PC-3 (cell line): ENCODE measurements around the gene TFAP2B. TPM values are rescaled to one million over a fixed set of nuclear protein-coding genes. Genes with fewer than 3 reads are reported as not detected.

Experiments
- ATAC-seq: fragments of 200-7000 bp; cut with Tn5 transposase; 2 replicates; pipeline ENCODE4 v1.9.1; 2020; ENCODE audit warnings: mild to moderate bottlenecking, moderate library complexity
- BruUV-seq: library from RNA; stranded (reverse); fragments of 400-500 nt; replicated peaks from 2 replicates; lab custom pipeline; 2021; lab: Mats Ljungman, UMichigan
- CTCF ChIA-PET: fragments of 300-600 bp; sonication (Branson Sonifier 250); formaldehyde crosslinking; loops from one replicate; lab custom pipeline; 2022; ENCODE audit warnings: antibody characterized with exemption; lab: Charles Lee
- POLR2A ChIA-PET: fragments of 300-600 bp; sonication (Branson Sonifier 250); formaldehyde crosslinking; loops from one replicate; lab custom pipeline; 2022; ENCODE audit warnings: antibody characterized with exemption; ENCODE audit not compliant: unreplicated experiment; lab: Charles Lee
- DNase-seq: peaks from one replicate; pipeline ENCODE4 v3.0.0-alpha.2; 2015
- H2AFZ ChIP-seq: fragments of 300-600 bp; sonication (generic); 2 replicates; pipeline ENCODE4 v1.6.0; 2016; ENCODE audit warnings: antibody characterized with exemption, low read length
- H3F3A ChIP-seq: fragments of 300-600 bp; sonication (generic); one replicate; pipeline ENCODE4 v1.6.0; 2017; ENCODE audit warnings: antibody characterized with exemption, low read length, control low read depth, mild to moderate bottlenecking; ENCODE audit not compliant: unreplicated experiment
- H3K27ac ChIP-seq: fragments of 300-600 bp; sonication (generic); 2 replicates; pipeline ENCODE4 v1.5.1; 2016; ENCODE audit warnings: mild to moderate bottlenecking, low read length
- H3K27me3 ChIP-seq: fragments of 300-600 bp; sonication (generic); 2 replicates; pipeline ENCODE4 v1.6.1; 2016; ENCODE audit warnings: low read length, mixed read lengths
- H3K36me3 ChIP-seq: fragments of 300-600 bp; sonication (generic); 2 replicates; pipeline ENCODE4 v1.6.1; 2016; ENCODE audit warnings: low read depth, mixed run types, low read length, mixed read lengths
- H3K4me1 ChIP-seq: fragments of 300-600 bp; sonication (generic); 2 replicates; pipeline ENCODE4 v1.5.1; 2016; ENCODE audit warnings: low read length; ENCODE audit not compliant: insufficient read depth
- H3K4me2 ChIP-seq: fragments of 300-600 bp; sonication (generic); 2 replicates; pipeline ENCODE4 v1.6.0; 2016; ENCODE audit warnings: low read length
- H3K4me3 ChIP-seq: fragments of 300-600 bp; sonication (generic); 2 replicates; pipeline ENCODE4 v1.5.1; 2016; ENCODE audit warnings: mild to moderate bottlenecking, low read length, mixed read lengths
- H3K79me2 ChIP-seq: fragments of 300-600 bp; sonication (generic); 2 replicates; pipeline ENCODE4 v1.6.1; 2017; ENCODE audit warnings: low read length, mixed read lengths
- H3K9ac ChIP-seq: fragments of 300-600 bp; sonication (generic); 2 replicates; pipeline ENCODE4 v1.6.0; 2016; ENCODE audit warnings: mild to moderate bottlenecking, low read length
- H3K9me2 ChIP-seq: fragments of 300-600 bp; sonication (generic); replicated peaks from 2 replicates; pipeline ENCODE4 v1.6.1; 2016; ENCODE audit warnings: mixed run types, low read length, mixed read lengths
- H3K9me3 ChIP-seq: fragments of 300-600 bp; sonication (generic); 2 replicates; pipeline ENCODE4 v1.6.1; 2016; ENCODE audit warnings: low read length, mixed read lengths
- H4K20me1 ChIP-seq: fragments of 300-600 bp; sonication (generic); 2 replicates; pipeline ENCODE4 v1.6.1; 2016; ENCODE audit warnings: low read length, mixed read lengths
- EZH2 ChIP-seq: fragments of 300-600 bp; sonication (generic); IDR thresholded peaks from one replicate; pipeline ENCODE4 v1.6.1; 2017; ENCODE audit warnings: antibody characterized with exemption, mild to moderate bottlenecking, low read length; ENCODE audit not compliant: unreplicated experiment
- EZH2phosphoT487 ChIP-seq: fragments of 300-600 bp; sonication (generic); IDR thresholded peaks from 2 replicates; pipeline ENCODE4 v1.6.1; 2018; ENCODE audit warnings: mild to moderate bottlenecking, antibody characterized with exemption, low read length, borderline replicate concordance
- intact Hi-C: fragments of 100-400 bp; cut with micrococcal nuclease; formaldehyde crosslinking; loops from 2 replicates; pipeline ENCODE4 v1.9.0; 2023
- total RNA-seq: library from RNA; depleted of rRNA; stranded (reverse); fragments of >200 nt; gene quantifications from 2 replicates; pipeline ENCODE4 v1.2.3, GENCODE V29; 2014
- TF ChIP-seq, protein P1 (sequence below): fragments of 300-600 bp; sonication (generic); conservative IDR thresholded peaks from 2 replicates; pipeline ENCODE4 v1.5.1; 2017; ENCODE audit warnings: antibody characterized with exemption, low read depth, mild to moderate bottlenecking, low read length

TFAP2B gene
- total RNA-seq, 1 experiment from 2014 or later, result not detected

DNA sequence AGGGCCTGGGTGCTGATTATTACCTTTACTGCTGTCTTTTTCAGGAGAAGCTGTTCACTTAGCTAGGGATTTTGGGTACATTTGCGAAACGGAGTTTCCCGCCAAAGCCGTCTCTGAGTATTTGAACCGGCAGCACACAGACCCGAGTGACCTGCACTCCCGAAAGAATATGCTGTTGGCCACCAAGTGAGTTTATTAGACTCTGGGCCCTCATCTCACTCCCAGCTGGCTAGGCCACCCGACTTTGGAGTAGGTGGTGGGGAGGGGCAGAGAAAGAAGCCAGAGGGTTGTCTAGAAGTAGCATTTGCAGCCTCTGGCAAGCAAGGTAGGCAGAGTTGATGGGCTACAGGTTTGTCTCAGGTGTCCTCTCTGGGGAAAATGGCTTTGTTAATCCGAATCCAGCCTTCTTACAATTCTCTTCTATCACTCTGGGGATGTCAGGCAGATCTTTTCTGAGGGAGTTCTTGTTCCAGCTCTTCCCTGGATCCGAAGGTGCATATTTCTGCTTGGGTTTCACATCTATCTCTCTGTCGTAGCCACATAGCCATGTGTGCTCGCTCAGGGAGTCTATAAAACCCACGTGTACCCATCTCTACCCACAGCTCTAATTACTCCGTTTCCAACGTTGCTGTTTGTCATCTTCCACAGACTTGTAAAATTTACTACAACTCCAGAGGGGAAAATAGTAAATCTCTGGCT is 21.6 kb downstream of the TFAP2B start:
- Histone ChIP-seq H3K9me2 (no peaks in the 10 kb centered on the region), H3K4me2 (no peak overlapping the region), H3F3A (no peaks in the 10 kb centered on the region)

DNA sequence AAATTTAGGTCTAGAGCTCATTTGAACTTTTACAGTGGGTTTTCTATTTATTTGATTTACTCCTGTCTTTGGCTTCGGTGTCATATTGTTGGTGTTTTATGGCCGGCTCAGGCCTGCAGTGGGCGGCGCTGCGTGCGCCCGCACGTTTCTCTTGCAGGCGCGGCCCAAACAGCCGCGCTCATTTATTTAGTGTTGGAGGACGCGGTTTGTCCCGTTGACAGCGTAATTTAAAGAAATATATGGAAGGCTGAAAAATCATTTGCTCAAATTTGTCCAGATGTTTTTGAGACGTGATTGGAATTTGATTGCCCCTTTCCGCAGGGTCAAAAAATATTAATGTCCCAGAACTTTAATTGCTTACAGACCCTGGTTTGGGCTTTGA is 22.1 kb downstream of the TFAP2B start:
- H3K4me3 ChIP-seq, result no peak overlapping the region
- H3K27me3 ChIP-seq, result peaks cover 19% of the 10 kb centered on the region
- ATAC-seq, result no peak
- no peaks in the 10 kb centered on the region for H3K9me2 ChIP-seq
- no peak overlapping the region for H3K4me2 ChIP-seq
- H3K4me1 ChIP-seq, result no peaks in the 10 kb centered on the region
- POLR2A ChIA-PET, result no interaction called here
- H3K9me3 ChIP-seq, result no peaks in the 10 kb centered on the region
- H3K36me3 ChIP-seq, result no peaks in the 10 kb centered on the region
- intact Hi-C loops, result no loop called here
- no peaks in the 10 kb centered on the region for H3F3A ChIP-seq
- H3K27ac ChIP-seq, result no peak overlapping the region
- TF ChIP-seq EZH2 (no peak), EZH2phosphoT487 (no peak)
- TF ChIP-seq, protein P1, sequence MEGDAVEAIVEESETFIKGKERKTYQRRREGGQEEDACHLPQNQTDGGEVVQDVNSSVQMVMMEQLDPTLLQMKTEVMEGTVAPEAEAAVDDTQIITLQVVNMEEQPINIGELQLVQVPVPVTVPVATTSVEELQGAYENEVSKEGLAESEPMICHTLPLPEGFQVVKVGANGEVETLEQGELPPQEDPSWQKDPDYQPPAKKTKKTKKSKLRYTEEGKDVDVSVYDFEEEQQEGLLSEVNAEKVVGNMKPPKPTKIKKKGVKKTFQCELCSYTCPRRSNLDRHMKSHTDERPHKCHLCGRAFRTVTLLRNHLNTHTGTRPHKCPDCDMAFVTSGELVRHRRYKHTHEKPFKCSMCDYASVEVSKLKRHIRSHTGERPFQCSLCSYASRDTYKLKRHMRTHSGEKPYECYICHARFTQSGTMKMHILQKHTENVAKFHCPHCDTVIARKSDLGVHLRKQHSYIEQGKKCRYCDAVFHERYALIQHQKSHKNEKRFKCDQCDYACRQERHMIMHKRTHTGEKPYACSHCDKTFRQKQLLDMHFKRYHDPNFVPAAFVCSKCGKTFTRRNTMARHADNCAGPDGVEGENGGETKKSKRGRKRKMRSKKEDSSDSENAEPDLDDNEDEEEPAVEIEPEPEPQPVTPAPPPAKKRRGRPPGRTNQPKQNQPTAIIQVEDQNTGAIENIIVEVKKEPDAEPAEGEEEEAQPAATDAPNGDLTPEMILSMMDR, result no peak
- DNase-seq, result no peak
- no peak overlapping the region for H2AFZ ChIP-seq
- H4K20me1 ChIP-seq, result no peaks in the 10 kb centered on the region
- no peaks in the 10 kb centered on the region for H3K79me2 ChIP-seq
- CTCF ChIA-PET, result no interaction called here
- no TSS peak for BruUV-seq
- H3K9ac ChIP-seq, result no peak overlapping the region

More for the DNA sequence above, 21.6 kb downstream of the TFAP2B start:
- no peaks in the 10 kb centered on the region for H3K79me2 ChIP-seq
- H3K27me3 ChIP-seq, result peaks cover 19% of the 10 kb centered on the region
- no peak overlapping the region for H3K27ac ChIP-seq
- no TSS peak for BruUV-seq
- ATAC-seq (no peak), DNase-seq (no peak)
- no peaks in the 10 kb centered on the region for H3K36me3 ChIP-seq
- H3K9ac ChIP-seq, result no peak overlapping the region
- no peak overlapping the region for H3K4me3 ChIP-seq
- H2AFZ ChIP-seq, result no peak overlapping the region
- ChIA-PET POLR2A (no interaction called here), CTCF (no interaction called here)
- no peaks in the 10 kb centered on the region for H3K4me1 ChIP-seq
- no peaks in the 10 kb centered on the region for H4K20me1 ChIP-seq
- H3K9me3 ChIP-seq, result no peaks in the 10 kb centered on the region
- intact Hi-C loops, result no loop called here
- no peak for TF ChIP-seq EZH2phosphoT487
- no peak for TF ChIP-seq EZH2
- TF ChIP-seq, protein P1, result no peak

DNA sequence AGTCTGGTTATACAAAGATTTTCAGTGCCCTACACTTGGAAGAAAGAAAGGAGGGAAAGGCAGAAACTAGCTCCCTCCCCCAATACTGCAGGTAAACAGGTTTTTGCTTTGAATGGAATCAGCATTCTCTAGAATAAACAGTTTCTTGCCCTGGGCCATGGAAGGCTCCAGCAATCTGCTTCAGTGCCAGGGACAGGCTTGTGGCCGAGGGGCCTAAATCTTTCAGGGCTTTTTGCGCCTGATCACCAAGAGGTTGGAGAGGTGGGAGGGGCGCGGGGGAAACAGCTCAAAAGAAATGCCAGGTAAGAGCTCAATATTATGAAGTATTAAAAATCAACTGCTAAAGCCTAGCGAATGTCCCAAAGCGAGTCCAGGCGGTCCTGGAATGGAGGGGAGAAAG is 23.8 kb downstream of the TFAP2B start:
- no TSS peak for BruUV-seq
- no peak for ATAC-seq

More for the DNA sequence above, 23.8 kb downstream of the TFAP2B start:
- Histone ChIP-seq H4K20me1 (no peaks in the 10 kb centered on the region), H3F3A (no peaks in the 10 kb centered on the region), H3K79me2 (no peaks in the 10 kb centered on the region), H3K4me2 (no peak overlapping the region), H3K36me3 (no peaks in the 10 kb centered on the region), H2AFZ (no peak overlapping the region), H3K27ac (no peak overlapping the region), H3K9ac (no peak overlapping the region), H3K9me2 (no peaks in the 10 kb centered on the region), H3K4me3 (no peak overlapping the region), H3K27me3 (peaks cover 32% of the 10 kb centered on the region), H3K9me3 (no peaks in the 10 kb centered on the region), H3K4me1 (no peaks in the 10 kb centered on the region)
- intact Hi-C loops, result no loop called here
- ChIA-PET POLR2A (no interaction called here), CTCF (no interaction called here)
- no peak for DNase-seq
- TF ChIP-seq, protein P1, result no peak
- TF ChIP-seq EZH2phosphoT487 (no peak), EZH2 (no peak)
